Stimulated activated CD4-positive, alpha-beta T cell treated with anti-CD3 and anti-CD28 coated beads, Interleukin-4, amount 100 ng/mL, for 1 hour (primary cell): ENCODE data around the gene RTN4RL1.

Experiments used
- DNase-seq: peaks from one replicate; pipeline ENCODE4 v3.0.0-alpha.2; 2020

RTN4RL1 gene

DNA sequence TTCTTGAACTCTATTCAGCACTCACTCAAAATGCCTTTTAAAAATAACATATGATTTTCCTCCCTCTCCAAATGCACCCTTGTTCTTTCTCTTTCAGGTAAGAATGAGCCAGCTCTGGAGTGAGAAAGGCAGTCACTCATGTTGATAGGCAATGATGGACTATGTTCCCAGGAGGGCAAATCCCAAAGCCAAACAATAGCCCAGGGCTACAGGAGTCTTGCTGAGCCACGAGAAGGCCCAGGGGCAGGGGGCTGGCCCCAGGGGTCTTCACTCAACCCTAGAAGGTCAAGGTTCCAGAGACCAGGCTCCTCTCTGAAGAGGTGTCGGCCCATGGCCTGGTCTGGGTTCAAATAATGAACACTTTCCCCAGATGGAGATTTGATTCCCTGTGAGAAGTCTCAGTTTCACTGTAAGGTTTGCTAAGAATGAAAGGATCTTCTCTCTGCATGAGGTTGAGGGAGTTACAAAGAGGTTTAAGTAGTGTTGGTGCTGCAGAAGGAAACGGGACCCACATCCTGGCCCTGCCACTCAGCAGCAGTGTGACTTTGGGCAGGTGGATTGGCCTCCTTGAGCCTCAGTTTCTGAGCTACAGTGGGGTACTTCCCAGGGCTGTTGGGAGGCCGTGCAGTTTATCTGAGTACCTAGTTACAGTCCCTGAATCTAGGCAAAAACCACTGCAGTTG is 49.0 kb downstream of the RTN4RL1 start:
- DNase-seq: no peak

DNA sequence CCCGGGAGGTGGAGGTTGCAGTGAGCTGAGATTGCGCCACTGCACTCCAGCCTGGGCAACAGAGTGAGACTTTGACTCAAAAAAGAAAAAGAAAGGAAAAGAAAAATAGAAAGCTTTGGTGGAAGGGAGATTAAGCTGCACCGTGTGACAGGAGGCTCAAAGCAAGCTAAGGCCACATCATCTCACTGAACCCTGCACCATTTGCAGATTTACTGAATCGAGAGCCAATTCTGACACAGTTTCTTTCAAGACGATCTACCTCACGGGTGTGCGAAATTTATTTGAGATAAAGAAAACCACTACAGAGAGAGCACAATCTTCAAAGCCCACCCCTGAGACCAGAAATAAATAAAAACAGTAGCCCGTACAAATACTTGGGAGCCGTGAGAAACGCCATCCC is 49.6 kb downstream of the RTN4RL1 start:
- DNase-seq: no peak

GRCh38 chr17:1972487-1973160 is 52.5 kb downstream of the RTN4RL1 start:
- DNase-seq: no peak

DNA sequence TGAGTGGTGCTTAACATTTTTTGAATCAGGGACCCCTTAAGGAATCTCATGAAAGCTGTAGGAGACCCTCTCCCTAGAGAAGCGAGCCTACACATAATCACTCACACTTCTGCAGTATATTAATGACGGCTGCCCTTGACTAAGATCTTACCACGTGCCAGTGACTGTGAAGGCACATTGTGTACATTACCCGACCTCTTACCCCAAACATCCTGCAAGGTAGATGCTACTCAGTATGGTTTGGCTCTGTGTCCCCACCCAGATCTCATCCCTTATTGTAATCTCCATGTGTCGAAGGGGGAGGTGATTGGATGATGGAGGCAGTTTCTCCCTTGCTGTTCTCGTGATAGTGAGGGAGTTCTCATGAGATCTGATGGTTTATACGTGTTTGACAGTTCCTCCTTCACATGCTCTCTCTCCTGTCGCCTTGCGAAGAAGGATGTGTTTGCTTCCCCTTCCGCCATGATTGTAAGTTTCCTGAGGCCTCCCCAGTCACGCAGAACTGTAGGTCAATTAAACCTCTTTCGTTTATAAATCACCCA is 54.2 kb downstream of the RTN4RL1 start:
- no peak for DNase-seq

DNA sequence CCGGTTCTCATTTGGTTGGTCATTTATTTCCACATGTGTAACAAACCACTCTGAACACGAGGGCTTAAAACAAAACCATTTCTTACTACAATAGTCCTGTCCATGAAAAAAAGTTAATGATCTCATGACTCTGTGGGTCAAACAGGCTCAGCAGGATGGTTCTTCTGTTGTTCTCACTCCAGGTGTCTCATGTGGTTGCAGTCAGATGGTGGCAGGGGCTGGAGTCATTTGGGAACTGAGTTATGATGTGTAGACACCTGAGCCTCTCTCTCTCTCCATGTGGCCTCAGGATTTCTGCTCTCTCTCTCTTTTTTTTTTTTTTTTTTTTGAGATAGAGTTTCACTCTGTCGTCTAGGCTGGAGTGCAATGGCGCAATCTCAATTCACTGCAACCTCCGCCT is 55.4 kb downstream of the RTN4RL1 start:
- DNase-seq: no peak

DNA sequence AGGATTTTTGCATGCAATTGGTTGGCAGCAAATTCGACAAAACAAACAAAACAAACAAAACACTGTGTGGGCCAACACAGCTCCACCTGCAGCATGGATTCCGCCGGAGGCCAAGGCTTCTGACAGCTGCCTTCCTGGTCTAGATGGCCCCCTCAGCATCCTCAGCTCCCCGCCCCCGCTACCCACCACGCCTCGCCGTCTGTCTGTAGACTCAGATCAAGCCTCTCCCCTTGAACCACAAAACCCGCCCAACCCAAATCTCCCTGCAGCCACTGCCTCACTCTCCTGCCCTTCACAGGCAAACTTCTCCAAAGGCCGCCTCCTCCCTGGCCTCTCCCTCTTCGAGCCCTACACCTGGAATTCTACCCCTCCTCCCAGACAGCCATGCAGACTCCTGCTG is 57.9 kb downstream of the RTN4RL1 start:
- no peak for DNase-seq

GRCh38 chr17:1966274-1967086 is 58.7 kb downstream of the RTN4RL1 start:
- DNase-seq: no peak

DNA sequence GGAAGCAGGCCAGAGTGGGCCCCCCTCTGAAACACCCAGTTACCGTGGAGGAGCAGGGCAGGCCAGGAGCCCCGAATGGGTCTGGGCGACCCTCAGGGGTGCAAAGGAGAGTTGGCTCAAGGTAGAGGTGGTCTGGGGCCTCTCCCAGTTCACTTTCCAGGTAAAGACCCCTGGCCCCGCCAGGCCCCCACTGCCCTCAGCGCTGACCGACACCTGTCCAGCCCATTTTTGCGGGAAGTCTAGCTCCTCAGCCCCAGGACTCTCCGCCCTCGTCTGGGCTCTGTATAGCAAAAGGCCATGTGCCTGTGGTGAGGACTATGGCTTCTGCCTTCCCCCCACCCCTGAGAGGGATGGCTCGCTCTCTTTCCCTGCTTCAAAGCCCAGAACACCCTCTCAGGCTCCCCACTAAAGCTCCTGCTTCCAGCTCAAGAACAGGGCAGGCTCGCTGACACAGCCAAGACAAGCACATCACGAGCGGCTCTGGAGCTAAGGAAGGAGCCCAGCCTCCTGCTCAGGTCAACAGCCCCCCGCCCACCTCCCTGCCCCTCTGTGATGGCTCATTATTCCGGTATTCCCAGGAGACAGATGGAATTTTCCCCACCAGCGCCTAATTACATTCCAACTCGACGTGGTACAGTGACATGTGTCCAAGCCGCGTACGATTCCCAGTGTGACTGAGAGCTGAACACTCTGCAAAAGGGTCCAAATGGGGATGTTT is 59.4 kb downstream of the RTN4RL1 start:
- no peak for DNase-seq

DNA sequence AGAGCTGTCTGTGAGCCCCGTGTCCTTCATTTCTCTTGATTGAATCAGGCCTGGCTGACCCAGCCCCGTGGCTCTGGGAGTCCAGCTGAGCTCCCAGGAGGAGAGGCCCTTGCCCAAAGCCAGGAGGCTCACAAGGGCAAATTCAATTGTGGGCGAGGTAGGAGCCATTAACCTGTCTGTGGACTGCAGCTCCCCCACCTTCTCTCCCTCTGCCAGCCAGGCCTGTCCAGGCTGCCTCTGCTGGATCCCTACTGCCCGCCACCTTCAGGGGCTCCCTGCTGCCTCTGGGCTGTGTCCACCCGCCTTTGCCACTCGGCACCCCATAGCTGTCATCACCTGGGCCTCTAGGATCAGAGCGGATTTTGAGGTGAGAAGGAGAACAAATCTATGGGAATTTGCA is 61.9 kb downstream of the RTN4RL1 start:
- no peak for DNase-seq

DNA sequence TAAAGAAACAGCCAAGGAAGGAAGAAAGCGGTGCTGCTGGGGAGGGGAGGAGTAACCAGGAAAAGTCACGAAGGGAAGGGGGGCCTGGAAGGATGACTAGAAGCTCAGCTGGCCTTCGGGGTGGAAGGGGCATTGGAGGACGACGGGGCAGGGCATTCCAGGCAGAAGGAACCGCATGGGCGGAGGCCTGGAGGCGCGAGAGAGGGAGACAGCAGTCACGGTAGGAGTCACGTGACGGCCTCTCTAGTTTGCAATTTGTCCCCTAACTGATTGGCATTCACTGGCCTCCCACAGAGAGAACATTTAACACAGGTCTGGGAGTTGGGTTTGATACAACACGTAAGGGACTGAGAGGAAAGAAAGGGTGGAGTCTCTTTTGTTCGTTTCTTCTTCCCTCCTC is 63.9 kb downstream of the RTN4RL1 start:
- no peak for DNase-seq

DNA sequence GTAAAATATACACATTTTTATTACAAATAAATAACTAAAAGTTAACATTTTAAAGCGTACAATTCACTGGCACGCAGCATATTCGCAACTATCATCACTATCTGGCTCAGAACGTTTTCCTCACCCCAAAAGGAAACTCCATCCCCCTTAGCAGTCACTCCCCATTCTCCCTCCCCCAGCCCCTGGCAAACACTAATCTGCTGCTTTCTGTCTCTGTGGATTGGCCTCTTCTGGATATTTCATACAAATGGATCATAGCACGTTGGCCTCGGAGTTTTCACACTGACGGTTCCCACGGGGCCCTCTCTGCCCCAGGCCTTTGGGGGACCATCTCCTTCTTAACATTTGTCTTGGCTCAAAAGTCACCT is 64.6 kb downstream of the RTN4RL1 start:
- DNase-seq: no peak

GRCh38 chr17:1959871-1960544 is 65.1 kb downstream of the RTN4RL1 start:
- no peak for DNase-seq

GRCh38 chr17:1958134-1958881 is 66.8 kb downstream of the RTN4RL1 start:
- no peak for DNase-seq

DNA sequence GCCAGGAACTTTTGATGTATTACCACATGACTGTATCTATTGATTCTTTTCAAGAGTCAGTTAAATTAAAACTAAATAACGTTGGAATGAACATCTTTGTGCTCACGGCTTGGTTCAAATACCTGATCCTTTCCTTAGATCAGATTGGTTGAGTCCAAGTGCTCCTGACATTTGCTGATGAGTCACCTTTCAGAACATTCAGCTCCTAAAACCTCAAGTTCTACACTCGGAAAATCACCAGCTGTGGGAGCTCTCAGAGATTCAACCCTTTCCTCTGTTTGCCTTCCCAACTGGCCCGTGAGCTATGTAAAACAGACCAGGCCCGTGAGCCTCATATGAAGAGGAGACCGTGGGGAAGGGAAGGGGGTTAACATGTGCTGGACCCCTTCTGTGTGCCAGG is 68.1 kb downstream of the RTN4RL1 start:
- DNase-seq: no peak

DNA sequence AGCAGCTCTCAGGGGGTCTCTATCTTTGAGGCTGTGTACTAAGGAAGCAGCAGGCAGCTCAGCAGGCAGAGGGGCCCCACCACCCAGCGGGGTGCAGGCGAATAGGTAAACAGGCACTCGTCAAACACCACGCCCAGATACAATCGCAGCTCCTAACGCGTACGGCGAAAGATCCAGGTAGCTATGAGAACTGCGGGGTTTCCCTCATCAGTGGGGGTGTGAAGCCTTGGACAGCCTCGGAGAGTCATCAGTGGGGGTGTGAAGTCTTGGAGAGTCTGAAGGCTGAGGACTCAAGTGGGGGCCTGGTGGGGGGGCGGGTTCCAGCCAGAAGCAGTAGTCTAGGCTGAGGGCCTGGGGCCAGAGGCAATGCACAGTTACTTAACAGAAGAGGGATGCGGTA is 69.0 kb downstream of the RTN4RL1 start:
- DNase-seq: no peak

GRCh38 chr17:1953831-1954230 is 71.3 kb downstream of the RTN4RL1 start:
- DNase-seq: no peak

- no peak for DNase-seq
These were observed 73.2 kb downstream of the RTN4RL1 start for GRCh38 chr17:1951920-1952319.

GRCh38 chr17:1949754-1950153 is 75.4 kb downstream of the RTN4RL1 start:
- DNase-seq: no peak

- no peak for DNase-seq
These were observed 76.7 kb downstream of the RTN4RL1 start for GRCh38 chr17:1948517-1948825.

- DNase-seq: no peak
These were observed 77.2 kb downstream of the RTN4RL1 start for GRCh38 chr17:1947743-1948516.

DNA sequence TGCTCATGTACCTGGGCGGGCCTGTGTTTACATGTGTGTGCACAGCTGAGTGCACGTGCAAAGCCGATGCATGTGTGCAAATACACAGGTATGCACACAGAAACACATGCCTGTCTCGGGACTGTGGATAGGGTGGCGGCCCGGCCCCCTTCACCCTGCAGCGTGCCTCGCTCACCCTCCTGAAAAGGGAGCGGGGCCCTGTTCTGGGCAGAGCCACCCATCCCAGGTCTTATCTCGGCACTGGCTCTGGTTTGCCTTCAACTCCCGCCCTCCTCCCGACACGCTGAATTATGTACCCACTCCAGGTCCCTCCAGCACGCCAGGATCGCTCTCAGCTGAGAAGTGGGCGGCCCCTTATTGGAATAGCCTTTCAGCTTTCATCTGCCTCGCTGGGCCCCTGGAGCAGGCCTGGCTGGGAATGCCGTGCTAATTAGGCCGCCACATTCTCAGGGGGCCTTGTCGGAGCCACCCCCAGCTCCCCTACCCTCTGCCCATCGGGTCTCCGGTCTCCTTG is 77.8 kb downstream of the RTN4RL1 start:
- no peak for DNase-seq
